Upper lobe of left lung (tissue), 4 donors: ENCODE measurements around the gene CDK16.

Experiments
- EP300 ChIP-seq, 4 donors: sonication (generic); formaldehyde crosslinking; IDR thresholded peaks; one replicate each; pipeline ENCODE4 v1.5.1; 2017; ENCODE audit warnings: antibody characterized with exemption in 4 of 4, control low read depth in 2 of 4
- POLR2A ChIP-seq, 4 donors: fragments of 450-650 bp; IDR thresholded peaks; one replicate each; pipeline ENCODE4 v1.5.1; 2016 to 2017; ENCODE audit warnings: antibody characterized with exemption in 4 of 4, mild to moderate bottlenecking in 2 of 4
- POLR2AphosphoS5 ChIP-seq, 2 donors: sonication (generic); formaldehyde crosslinking; IDR thresholded peaks; one replicate each; pipeline ENCODE4 v1.5.1; 2017; ENCODE audit warnings: antibody characterized with exemption in 2 of 2
- TF ChIP-seq, protein P1 (sequence below), 6 experiments: fragments of 450-650 bp in 4 of 6; fragments of 200-600 bp in 2 of 6; sonication (generic) in 2 of 6; IDR thresholded peaks; one replicate each; pipeline ENCODE4 v1.5.1; 2016 to 2019; ENCODE audit warnings: antibody characterized with exemption in 6 of 6

DNA sequence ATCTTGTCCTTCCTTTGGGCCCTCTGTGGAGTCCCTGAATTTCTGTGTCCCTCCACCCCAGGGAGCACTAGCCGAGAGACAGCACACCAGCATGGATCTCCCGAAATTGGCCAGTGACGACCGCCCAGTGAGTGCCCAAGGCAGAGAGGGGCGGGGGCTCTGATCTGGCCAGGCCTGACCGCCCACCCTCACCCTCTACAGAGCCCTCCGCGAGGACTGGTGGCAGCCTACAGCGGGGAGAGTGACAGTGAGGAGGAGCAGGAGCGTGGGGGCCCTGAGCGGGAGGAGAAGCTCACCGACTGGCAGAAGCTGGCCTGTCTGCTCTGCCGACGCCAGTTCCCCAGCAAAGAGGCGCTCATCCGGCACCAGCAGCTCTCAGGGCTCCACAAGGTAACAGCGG lies 33.2 kb upstream of the CDK16 start:
- TF ChIP-seq, protein P1, sequence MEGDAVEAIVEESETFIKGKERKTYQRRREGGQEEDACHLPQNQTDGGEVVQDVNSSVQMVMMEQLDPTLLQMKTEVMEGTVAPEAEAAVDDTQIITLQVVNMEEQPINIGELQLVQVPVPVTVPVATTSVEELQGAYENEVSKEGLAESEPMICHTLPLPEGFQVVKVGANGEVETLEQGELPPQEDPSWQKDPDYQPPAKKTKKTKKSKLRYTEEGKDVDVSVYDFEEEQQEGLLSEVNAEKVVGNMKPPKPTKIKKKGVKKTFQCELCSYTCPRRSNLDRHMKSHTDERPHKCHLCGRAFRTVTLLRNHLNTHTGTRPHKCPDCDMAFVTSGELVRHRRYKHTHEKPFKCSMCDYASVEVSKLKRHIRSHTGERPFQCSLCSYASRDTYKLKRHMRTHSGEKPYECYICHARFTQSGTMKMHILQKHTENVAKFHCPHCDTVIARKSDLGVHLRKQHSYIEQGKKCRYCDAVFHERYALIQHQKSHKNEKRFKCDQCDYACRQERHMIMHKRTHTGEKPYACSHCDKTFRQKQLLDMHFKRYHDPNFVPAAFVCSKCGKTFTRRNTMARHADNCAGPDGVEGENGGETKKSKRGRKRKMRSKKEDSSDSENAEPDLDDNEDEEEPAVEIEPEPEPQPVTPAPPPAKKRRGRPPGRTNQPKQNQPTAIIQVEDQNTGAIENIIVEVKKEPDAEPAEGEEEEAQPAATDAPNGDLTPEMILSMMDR (IDR thresholded peaks at IDR 0.05), result no peak
- TF ChIP-seq POLR2A (IDR thresholded peaks at IDR 0.05) (no peak), POLR2AphosphoS5 (IDR thresholded peaks at IDR 0.05) (no peak), EP300 (IDR thresholded peaks at IDR 0.05) (no peak)
